NB4 (cell line): ENCODE data around the gene IL6.

Source experiments
- POLR2A ChIP-seq: IDR thresholded peaks from 2 replicates; pipeline ENCODE4 v1.6.1; 2011; ENCODE audit warnings: mild to moderate bottlenecking; ENCODE audit not compliant: insufficient read length; ENCODE audit errors: extremely low read depth
- TF ChIP-seq, protein P1 (sequence below): IDR thresholded peaks from one replicate; pipeline ENCODE4 v1.5.1; 2012; ENCODE audit warnings: low read depth, low read length
- TF ChIP-seq, protein P2 (sequence below): IDR thresholded peaks from 2 replicates; pipeline ENCODE4 v1.6.1; 2011; ENCODE audit warnings: low read depth, low read length

DNA sequence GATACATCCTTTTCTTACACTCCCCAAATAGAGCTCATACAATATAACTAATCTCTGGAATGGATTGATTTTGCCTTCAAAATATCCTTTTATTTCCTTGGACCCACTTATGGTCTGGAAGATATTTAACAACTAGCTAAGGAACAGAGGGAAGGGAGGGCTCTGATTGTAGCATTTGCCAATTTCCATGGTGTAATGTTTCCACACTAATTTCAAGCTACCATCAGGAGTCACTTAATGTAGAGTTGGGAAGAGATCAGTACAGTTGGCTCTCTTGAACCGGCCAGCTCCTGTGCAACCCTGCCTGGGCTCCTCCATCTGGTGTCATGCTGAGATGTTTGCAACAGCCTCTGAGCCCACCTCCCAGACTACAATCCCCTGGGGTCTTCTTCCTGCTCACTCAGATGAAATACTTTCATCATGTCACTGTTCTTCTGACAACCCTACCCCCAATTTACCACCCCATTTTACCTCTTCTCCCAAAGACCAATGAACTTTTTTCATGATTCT lies 8.0 kb upstream of the IL6 start:
- TF ChIP-seq POLR2A: no peak
- TF ChIP-seq, protein P1, sequence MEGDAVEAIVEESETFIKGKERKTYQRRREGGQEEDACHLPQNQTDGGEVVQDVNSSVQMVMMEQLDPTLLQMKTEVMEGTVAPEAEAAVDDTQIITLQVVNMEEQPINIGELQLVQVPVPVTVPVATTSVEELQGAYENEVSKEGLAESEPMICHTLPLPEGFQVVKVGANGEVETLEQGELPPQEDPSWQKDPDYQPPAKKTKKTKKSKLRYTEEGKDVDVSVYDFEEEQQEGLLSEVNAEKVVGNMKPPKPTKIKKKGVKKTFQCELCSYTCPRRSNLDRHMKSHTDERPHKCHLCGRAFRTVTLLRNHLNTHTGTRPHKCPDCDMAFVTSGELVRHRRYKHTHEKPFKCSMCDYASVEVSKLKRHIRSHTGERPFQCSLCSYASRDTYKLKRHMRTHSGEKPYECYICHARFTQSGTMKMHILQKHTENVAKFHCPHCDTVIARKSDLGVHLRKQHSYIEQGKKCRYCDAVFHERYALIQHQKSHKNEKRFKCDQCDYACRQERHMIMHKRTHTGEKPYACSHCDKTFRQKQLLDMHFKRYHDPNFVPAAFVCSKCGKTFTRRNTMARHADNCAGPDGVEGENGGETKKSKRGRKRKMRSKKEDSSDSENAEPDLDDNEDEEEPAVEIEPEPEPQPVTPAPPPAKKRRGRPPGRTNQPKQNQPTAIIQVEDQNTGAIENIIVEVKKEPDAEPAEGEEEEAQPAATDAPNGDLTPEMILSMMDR: no peak
- TF ChIP-seq, protein P2, sequence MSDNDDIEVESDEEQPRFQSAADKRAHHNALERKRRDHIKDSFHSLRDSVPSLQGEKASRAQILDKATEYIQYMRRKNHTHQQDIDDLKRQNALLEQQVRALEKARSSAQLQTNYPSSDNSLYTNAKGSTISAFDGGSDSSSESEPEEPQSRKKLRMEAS: no peak
